HG03571 (cell line): Measurements from ENCODE around the gene CCDC12.

Experiments used
- ATAC-seq: cut with Tn5 transposase; IDR thresholded peaks from one replicate; pipeline ENCODE4 v1.9.1; 2021; ENCODE audit not compliant: unreplicated experiment

Gene CCDC12

GRCh38 chr3:46908294-46908985 lies 68.1 kb downstream of the CCDC12 start:
- ATAC-seq = no peak

GRCh38 chr3:46907960-46908293 lies 68.6 kb downstream of the CCDC12 start:
- ATAC-seq = no peak

GRCh38 chr3:46907271-46907670 lies 69.3 kb downstream of the CCDC12 start:
- no peak for ATAC-seq

- ATAC-seq = no peak
Observed at GRCh38 chr3:46906471-46907058, 70.0 kb downstream of the CCDC12 start.

GRCh38 chr3:46905661-46906451 lies 70.7 kb downstream of the CCDC12 start:
- ATAC-seq = no peak

- no peak for ATAC-seq
Observed at GRCh38 chr3:46905213-46905560, 71.4 kb downstream of the CCDC12 start.

- ATAC-seq = no peak
Observed at GRCh38 chr3:46904303-46905212, 72.0 kb downstream of the CCDC12 start.

GRCh38 chr3:46903341-46904302 lies 72.9 kb downstream of the CCDC12 start:
- no peak for ATAC-seq

- ATAC-seq = no peak
Observed at GRCh38 chr3:46902188-46902631, 74.3 kb downstream of the CCDC12 start.

GRCh38 chr3:46901591-46902187 lies 74.9 kb downstream of the CCDC12 start:
- ATAC-seq = no peak

GRCh38 chr3:46901061-46901460 lies 75.5 kb downstream of the CCDC12 start:
- ATAC-seq = no peak

- no peak for ATAC-seq
Observed at GRCh38 chr3:46900356-46900755, 76.2 kb downstream of the CCDC12 start.

- ATAC-seq = no peak
Observed at GRCh38 chr3:46900007-46900292, 76.6 kb downstream of the CCDC12 start.

- ATAC-seq = no peak
Observed at GRCh38 chr3:46899151-46900006, 77.2 kb downstream of the CCDC12 start.

- no peak for ATAC-seq
Observed at GRCh38 chr3:46898321-46899150, 78.0 kb downstream of the CCDC12 start.

GRCh38 chr3:46897829-46898320 lies 78.7 kb downstream of the CCDC12 start:
- no peak for ATAC-seq

- ATAC-seq = no peak
Observed at GRCh38 chr3:46897031-46897430, 79.5 kb downstream of the CCDC12 start.

- ATAC-seq = no peak
Observed at GRCh38 chr3:46896386-46896785, 80.2 kb downstream of the CCDC12 start.
